ENCODE results near the gene HFM1. TPM values are rescaled to one million over a fixed set of nuclear protein-coding genes. Genes with fewer than 3 reads are reported as not detected.

The HFM1 gene
- polyA plus RNA-seq, 3 donors from 2014 or later = not detected

GRCh38 chr1:91278754-91279153 lies 125.9 kb downstream of the HFM1 start:
- Mint-ChIP-seq H3K4me3 (no peak overlapping the region), H3K27ac (no peak overlapping the region), H3K9me3 (peaks cover 0 to 2% (median 0%) of the 10 kb centered on the region in 6 donors), H3K36me3 (no peaks in the 10 kb centered on the region), H3K27me3 (ENCODE audit: low read depth in 3 of 3) (peaks cover 3 to 5% (median 3%) of the 10 kb centered on the region in 3 donors), H3K4me1 (no peaks in the 10 kb centered on the region)
- no peak for DNase-seq

DNA sequence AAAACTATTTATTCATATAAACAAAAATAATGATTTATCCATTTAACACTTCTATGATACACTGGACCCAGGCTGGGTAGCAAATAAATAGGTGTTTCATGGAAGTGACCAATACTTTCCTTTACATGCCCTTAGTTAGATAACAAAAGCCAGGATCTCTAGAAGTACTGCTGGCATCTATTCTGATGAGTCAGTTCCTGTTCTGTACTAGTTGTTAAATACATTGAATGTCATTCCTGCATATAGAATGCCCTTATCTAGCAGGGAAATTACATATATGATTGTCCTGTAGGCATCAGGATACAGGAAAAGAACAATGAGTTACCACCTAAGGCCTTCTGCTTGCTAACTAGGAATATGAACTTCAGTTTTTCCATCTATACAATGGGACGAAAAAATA lies 130.8 kb downstream of the HFM1 start:
- no peaks in the 10 kb centered on the region for H3K4me1 Mint-ChIP-seq
- no peaks in the 10 kb centered on the region for H3K36me3 Mint-ChIP-seq
- no peak overlapping the region for H3K4me3 Mint-ChIP-seq
- no peak for DNase-seq
- peaks cover 0 to 5% (median 1%) of the 10 kb centered on the region in 3 donors for H3K27me3 Mint-ChIP-seq (ENCODE audit: low read depth in 3 of 3)
- no peak overlapping the region for H3K27ac Mint-ChIP-seq
- no peaks in the 10 kb centered on the region for H3K9me3 Mint-ChIP-seq

GRCh38 chr1:91261655-91262054 lies 143.0 kb downstream of the HFM1 start:
- no peaks in the 10 kb centered on the region for H3K4me1 Mint-ChIP-seq
- H3K27ac Mint-ChIP-seq = no peak overlapping the region
- H3K36me3 Mint-ChIP-seq = no peaks in the 10 kb centered on the region
- peaks cover 0 to 7% (median 7%) of the 10 kb centered on the region in 3 donors for H3K27me3 Mint-ChIP-seq (ENCODE audit: low read depth in 3 of 3)
- DNase-seq = no peak
- no peak overlapping the region for H3K4me3 Mint-ChIP-seq
- no peaks in the 10 kb centered on the region for H3K9me3 Mint-ChIP-seq

DNA sequence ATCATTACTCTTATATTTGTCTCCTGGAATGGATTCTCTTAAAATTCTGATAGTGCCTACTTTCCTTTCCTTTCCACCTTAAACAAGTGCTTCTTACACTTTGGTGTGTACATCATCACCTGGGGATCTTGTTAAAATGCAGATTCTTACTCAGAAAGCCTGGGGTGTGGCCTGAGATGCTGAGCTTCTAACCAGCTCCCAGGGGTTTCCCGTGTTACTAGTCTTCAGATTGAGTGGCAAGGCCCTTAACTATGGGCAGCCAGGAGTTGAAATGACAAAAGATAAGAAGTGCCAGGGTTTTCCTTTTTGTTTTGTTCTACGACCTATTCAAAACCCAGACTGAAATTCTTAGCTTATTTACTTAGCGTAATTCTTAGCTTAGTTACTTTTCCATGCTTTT lies 159.2 kb downstream of the HFM1 start:
- Mint-ChIP-seq H3K4me1 (no peaks in the 10 kb centered on the region), H3K27me3 (ENCODE audit: low read depth in 3 of 3) (peaks cover 0 to 11% (median 4%) of the 10 kb centered on the region in 3 donors), H3K27ac (no peak overlapping the region), H3K9me3 (peaks cover 0 to 2% (median 0%) of the 10 kb centered on the region in 6 donors), H3K36me3 (no peaks in the 10 kb centered on the region), H3K4me3 (no peak overlapping the region)
- no peak for DNase-seq

DNA sequence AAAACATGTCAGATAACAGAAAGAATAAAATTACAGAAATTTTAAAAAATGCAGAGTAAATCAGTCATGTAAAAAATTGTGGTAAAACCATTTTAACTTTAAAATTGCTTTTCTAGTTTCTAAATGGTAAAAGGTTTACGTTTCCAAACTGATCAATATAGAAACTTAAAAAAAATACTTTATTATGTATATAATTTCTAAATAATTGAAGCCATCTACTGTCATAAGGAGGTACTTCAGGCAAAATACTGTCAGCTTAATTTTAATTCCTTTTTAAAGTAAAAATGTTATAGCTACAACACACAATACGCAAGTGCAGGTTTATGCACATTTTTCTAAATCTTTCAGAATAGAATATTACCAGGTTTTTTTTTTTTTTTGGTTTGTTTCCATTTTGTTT lies 159.9 kb downstream of the HFM1 start:
- Mint-ChIP-seq H3K4me1 (no peaks in the 10 kb centered on the region), H3K9me3 (no peaks in the 10 kb centered on the region), H3K27ac (no peak overlapping the region), H3K4me3 (no peak overlapping the region), H3K36me3 (no peaks in the 10 kb centered on the region), H3K27me3 (ENCODE audit: low read depth in 3 of 3) (peaks cover 0 to 11% (median 4%) of the 10 kb centered on the region in 3 donors)
- no peak for DNase-seq

DNA sequence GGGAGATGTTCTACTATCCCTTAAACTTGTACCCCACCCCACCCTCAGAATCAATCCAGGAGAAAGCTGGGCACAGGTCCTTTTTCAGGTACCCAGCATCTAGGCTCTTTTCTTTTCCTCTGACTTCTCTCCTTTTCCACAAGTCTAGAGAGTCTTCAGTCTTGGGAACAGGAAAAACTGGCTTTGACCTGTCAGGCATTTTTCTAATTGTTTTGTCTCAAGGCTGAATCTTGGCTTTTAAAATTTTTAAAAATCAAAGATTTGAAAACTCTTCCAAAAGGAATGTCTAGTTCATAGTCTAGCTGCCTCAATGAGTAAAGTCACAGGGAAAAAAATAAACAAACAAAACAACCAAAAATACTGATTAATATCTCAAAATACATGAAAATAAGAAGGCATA lies 161.5 kb downstream of the HFM1 start:
- Mint-ChIP-seq H3K4me1 (no peaks in the 10 kb centered on the region), H3K4me3 (no peak overlapping the region), H3K9me3 (peaks cover 0 to 1% (median 0%) of the 10 kb centered on the region in 6 donors), H3K27me3 (ENCODE audit: low read depth in 3 of 3) (peaks cover 0 to 4% (median 4%) of the 10 kb centered on the region in 3 donors), H3K27ac (no peak overlapping the region), H3K36me3 (no peaks in the 10 kb centered on the region)
- DNase-seq = no peak

- Mint-ChIP-seq H3K27ac (no peak overlapping the region), H3K4me1 (no peaks in the 10 kb centered on the region), H3K36me3 (no peaks in the 10 kb centered on the region), H3K27me3 (ENCODE audit: low read depth in 3 of 3) (peaks cover 0 to 7% (median 0%) of the 10 kb centered on the region in 3 donors), H3K4me3 (no peak overlapping the region), H3K9me3 (peaks cover 0 to 5% (median 0%) of the 10 kb centered on the region in 6 donors)
- DNase-seq = no peak
Measured at GRCh38 chr1:91234181-91234580, 170.5 kb downstream of the HFM1 start.

DNA sequence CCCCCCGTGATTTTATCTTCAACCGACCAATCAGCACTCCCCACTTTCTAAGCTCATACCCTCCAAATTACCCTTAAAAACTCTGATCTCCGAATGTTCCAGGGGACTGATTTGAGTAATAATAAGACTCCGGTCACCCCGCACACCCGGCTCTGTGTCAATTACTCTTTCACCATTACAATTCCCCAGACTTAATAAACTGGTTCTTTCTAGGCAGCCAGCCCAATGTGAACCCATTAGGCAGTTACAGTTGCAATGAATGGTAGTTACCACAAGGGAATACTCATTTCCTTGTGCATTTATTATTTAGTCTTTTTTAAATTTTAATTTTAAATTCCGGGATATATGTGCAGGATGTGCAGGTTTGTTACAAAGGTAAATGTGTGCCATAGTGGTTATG lies 177.9 kb downstream of the HFM1 start:
- H3K27ac Mint-ChIP-seq = no peak overlapping the region
- H3K27me3 Mint-ChIP-seq (ENCODE audit: low read depth in 3 of 3) = peaks cover 0 to 5% (median 1%) of the 10 kb centered on the region in 3 donors
- H3K4me3 Mint-ChIP-seq = no peak overlapping the region
- no peaks in the 10 kb centered on the region for H3K4me1 Mint-ChIP-seq
- no peak for DNase-seq
- no peaks in the 10 kb centered on the region for H3K9me3 Mint-ChIP-seq
- no peaks in the 10 kb centered on the region for H3K36me3 Mint-ChIP-seq

- H3K9me3 Mint-ChIP-seq = no peaks in the 10 kb centered on the region
- no peaks in the 10 kb centered on the region for H3K36me3 Mint-ChIP-seq
- no peak overlapping the region for H3K4me3 Mint-ChIP-seq
Measured at GRCh38 chr1:91224878-91225277, 179.8 kb downstream of the HFM1 start.

DNA sequence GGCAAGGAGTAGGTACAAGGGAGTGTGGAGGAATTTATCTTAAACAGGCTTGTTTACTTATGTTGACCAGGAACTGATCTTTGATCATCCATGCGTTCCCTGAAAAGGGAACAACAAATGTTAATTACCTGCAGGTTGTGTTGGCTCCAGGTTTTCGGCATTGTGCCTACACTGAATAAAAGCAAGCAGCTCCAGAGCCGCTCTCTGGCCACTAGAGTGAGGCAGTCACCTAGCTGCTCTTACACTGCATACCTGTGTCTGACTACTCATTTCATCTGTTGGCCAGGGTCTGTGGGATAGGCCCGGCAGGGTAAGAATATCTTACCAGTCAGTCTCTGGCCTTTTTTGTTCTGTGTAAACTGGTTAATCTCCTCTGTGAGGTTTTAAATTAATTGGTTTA lies 183.6 kb downstream of the HFM1 start:
- peaks cover 3 to 5% (median 5%) of the 10 kb centered on the region in 3 donors for H3K27me3 Mint-ChIP-seq (ENCODE audit: low read depth in 3 of 3)
- no peak for DNase-seq
- H3K9me3 Mint-ChIP-seq = peaks cover 0 to 9% (median 3%) of the 10 kb centered on the region in 6 donors
- no peaks in the 10 kb centered on the region for H3K36me3 Mint-ChIP-seq
- H3K4me3 Mint-ChIP-seq = no peak overlapping the region
- no peak overlapping the region for H3K27ac Mint-ChIP-seq
- H3K4me1 Mint-ChIP-seq = no peaks in the 10 kb centered on the region

More at GRCh38 chr1:91224878-91225277, 179.8 kb downstream of the HFM1 start:
- peaks cover 3 to 6% (median 5%) of the 10 kb centered on the region in 3 donors for H3K27me3 Mint-ChIP-seq (ENCODE audit: low read depth in 3 of 3)
- DNase-seq = no peak
- H3K4me1 Mint-ChIP-seq = no peaks in the 10 kb centered on the region
- H3K27ac Mint-ChIP-seq = no peak overlapping the region

GRCh38 chr1:91217911-91218310 lies 186.7 kb downstream of the HFM1 start:
- Mint-ChIP-seq H3K27ac (no peak overlapping the region), H3K9me3 (peaks cover 0 to 9% (median 3%) of the 10 kb centered on the region in 6 donors), H3K4me1 (no peaks in the 10 kb centered on the region), H3K4me3 (no peak overlapping the region), H3K27me3 (ENCODE audit: low read depth in 3 of 3) (peaks cover 2 to 5% (median 3%) of the 10 kb centered on the region in 3 donors), H3K36me3 (no peaks in the 10 kb centered on the region)
- DNase-seq = no peak

Other genes with a start within 250 kb of the HFM1 start
- gene CDC7, start 96.0 kb upstream of the HFM1 start, polyA plus RNA-seq = 1 to 10 TPM; 1.2 to 3.8 (median 2.4) TPM

Data from immature natural killer cell (primary cell).